ENCODE results near the gene EFCAB7. TPM values are rescaled to one million over a fixed set of nuclear protein-coding genes. Genes with fewer than 3 reads are reported as not detected.
"Not testable (repeated sequence)": the region's sequence is repeated elsewhere in the genome, so short reads cannot be mapped to it uniquely, and the experiment has no call there.

Gene EFCAB7
- total RNA-seq, 6 experiments from 2014 or later = 3.2 to 4.5 (median 4.0) TPM

DNA sequence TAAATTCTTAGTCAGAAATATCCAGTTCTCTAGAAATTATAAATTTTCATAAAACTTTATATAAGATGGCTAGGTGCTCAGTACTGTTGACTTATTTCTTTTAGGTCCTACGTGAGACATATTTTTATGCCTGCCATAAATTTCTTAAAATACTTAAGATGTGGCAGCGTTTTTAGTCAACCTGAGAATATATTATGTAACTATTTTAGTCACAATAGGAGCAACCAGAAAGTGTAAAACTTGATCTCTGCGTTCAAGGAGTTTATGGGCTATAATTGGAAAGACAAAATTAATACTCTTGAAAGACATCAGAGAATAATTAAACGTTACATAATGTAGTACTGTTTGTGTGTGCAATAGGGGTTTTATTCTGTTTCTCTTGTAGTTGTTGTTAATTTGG is 45.7 kb downstream of the EFCAB7 start:
- H3K4me3 Mint-ChIP-seq = no peak overlapping the region
- TF ChIP-seq, protein P1, sequence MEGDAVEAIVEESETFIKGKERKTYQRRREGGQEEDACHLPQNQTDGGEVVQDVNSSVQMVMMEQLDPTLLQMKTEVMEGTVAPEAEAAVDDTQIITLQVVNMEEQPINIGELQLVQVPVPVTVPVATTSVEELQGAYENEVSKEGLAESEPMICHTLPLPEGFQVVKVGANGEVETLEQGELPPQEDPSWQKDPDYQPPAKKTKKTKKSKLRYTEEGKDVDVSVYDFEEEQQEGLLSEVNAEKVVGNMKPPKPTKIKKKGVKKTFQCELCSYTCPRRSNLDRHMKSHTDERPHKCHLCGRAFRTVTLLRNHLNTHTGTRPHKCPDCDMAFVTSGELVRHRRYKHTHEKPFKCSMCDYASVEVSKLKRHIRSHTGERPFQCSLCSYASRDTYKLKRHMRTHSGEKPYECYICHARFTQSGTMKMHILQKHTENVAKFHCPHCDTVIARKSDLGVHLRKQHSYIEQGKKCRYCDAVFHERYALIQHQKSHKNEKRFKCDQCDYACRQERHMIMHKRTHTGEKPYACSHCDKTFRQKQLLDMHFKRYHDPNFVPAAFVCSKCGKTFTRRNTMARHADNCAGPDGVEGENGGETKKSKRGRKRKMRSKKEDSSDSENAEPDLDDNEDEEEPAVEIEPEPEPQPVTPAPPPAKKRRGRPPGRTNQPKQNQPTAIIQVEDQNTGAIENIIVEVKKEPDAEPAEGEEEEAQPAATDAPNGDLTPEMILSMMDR (IDR thresholded peaks at IDR 0.05) = no peak

DNA sequence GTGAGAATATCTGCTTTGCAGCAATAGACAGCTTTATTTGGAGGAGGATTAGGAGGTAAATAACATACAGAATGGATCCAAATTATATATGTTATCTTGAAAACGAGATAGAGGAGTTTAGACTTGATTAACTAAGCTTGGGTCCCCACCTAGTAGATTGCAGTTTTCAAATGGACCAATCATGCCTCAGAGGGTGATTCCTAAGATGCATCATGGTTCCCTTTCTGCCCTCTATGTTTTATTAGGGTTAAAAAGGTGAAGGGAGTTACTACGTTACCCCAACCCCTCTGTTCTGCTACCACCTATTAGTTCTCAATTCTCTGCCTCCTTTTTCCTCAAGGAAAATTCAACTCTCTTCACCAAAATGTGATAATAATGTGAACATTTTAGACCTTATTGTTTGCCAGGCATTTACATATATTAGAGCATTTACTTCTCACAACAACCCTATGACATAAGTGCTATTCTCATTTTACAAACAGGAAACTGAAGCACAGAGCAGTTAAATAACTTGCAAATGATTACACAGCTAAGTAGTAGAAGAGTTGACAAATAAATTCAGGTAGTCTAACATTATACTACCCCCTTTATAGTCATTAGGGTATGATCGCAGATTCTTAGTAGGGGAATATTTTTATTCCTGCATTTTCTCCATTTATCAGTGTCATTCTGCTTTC is 46.5 kb downstream of the EFCAB7 start:
- DNase-seq = no peak
- no peak overlapping the region for H3K4me3 Mint-ChIP-seq
- TF ChIP-seq, protein P1 (IDR thresholded peaks at IDR 0.05) = no peak
- no peaks in the 10 kb centered on the region for H3K9me3 Mint-ChIP-seq
- H3K4me1 Mint-ChIP-seq (ENCODE audit: low read depth) = no peaks in the 10 kb centered on the region
- no peaks in the 10 kb centered on the region for H3K27me3 Mint-ChIP-seq (ENCODE audit: insufficient read depth)
- no peak overlapping the region for H3K27ac Mint-ChIP-seq
- H3K36me3 Mint-ChIP-seq (ENCODE audit: low read depth) = 0 out of 2 replicates have a peak, but pooled peaks cover 1% of the 10 kb centered on the region

More for the DNA sequence above, 45.7 kb downstream of the EFCAB7 start:
- H3K27me3 Mint-ChIP-seq (ENCODE audit: insufficient read depth) = no peaks in the 10 kb centered on the region
- H3K27ac Mint-ChIP-seq = no peak overlapping the region
- H3K4me1 Mint-ChIP-seq (ENCODE audit: low read depth) = no peaks in the 10 kb centered on the region
- DNase-seq = no peak
- H3K9me3 Mint-ChIP-seq = no peaks in the 10 kb centered on the region
- H3K36me3 Mint-ChIP-seq (ENCODE audit: low read depth) = peaks cover 8% of the 10 kb centered on the region; the same call in 1 of the 2 replicates

DNA sequence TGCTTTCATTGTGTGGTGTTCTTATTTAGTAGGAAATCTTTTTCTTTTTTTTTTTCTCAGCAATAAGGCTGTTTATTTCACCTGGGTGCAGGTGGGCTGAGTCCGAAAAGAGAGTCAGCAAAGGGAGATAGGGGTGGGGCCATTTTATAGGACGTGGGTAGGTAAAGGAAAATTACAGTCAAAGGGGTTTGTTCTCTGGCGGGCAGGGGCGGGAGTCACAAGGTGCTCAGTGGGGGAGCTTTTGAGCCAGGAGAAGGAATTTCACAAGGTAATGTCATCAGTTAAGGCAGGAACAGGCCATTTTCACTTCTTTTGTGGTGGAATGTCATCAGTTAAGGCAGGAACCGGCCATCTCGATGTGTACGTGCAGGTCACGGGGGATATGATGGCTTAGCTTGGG is 49.4 kb downstream of the EFCAB7 start:
- not testable (repeated sequence) for H3K27ac Mint-ChIP-seq; H3K4me1 Mint-ChIP-seq (ENCODE audit: low read depth); H3K9me3 Mint-ChIP-seq; H3K4me3 Mint-ChIP-seq; H3K36me3 Mint-ChIP-seq (ENCODE audit: low read depth); H3K27me3 Mint-ChIP-seq (ENCODE audit: insufficient read depth); DNase-seq

DNA sequence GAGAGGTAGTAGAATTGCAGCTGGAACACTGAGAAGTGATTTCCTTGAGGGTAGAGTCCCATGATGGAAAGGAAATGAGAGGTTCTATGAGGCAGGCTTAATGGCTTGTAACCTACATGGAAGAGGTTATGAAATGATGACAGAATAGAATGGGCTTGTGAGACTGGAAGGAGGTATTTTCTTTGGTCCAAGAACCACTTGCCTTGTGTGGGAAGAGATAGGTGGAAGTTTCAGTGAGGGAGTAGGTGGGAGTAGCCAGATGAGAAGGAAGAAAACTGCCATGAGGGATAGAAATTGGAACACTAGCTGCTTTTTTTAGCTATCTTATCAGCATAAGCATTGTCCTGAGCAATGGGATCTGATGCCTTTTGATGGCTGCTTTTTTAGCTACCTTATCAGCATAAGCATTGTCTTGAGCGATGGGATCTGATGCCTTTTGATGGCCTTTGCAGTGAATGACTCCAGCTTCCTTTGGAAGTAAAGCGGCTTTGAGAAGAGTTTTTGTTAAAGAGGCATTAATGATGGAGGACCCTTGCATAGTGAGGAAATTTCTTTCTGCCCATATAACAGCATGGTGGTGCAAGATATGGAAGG is 51.0 kb downstream of the EFCAB7 start:
- not testable (repeated sequence) for H3K27me3 Mint-ChIP-seq (ENCODE audit: insufficient read depth); H3K4me3 Mint-ChIP-seq; H3K4me1 Mint-ChIP-seq (ENCODE audit: low read depth); H3K9me3 Mint-ChIP-seq; DNase-seq; H3K36me3 Mint-ChIP-seq (ENCODE audit: low read depth); H3K27ac Mint-ChIP-seq

DNA sequence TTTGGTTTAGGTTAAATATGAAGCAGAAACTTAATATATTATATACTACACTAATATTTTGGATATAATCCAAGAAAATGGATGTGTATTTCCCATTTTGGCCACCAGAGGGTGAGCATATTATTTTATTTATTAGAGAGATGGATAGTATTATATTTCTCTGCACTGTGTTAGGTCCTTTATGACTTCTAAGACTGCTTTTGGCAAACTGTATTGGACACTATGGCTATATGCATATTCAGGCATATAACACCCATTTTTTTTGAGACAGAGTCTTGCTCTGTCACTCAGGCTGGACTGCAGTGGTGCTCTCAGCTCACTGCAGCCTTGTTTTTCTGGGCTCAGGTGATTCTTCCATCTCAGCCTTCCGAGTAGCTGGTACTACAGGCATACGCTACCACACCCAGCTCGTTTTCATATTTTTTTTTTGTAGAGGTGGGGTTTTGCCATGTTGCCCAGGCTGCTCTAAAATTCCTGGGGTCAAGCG is 52.1 kb downstream of the EFCAB7 start:
- Mint-ChIP-seq H3K27me3 (ENCODE audit: insufficient read depth) (no peaks in the 10 kb centered on the region), H3K9me3 (no peaks in the 10 kb centered on the region)
- DNase-seq = peak; percentile 11

DNA sequence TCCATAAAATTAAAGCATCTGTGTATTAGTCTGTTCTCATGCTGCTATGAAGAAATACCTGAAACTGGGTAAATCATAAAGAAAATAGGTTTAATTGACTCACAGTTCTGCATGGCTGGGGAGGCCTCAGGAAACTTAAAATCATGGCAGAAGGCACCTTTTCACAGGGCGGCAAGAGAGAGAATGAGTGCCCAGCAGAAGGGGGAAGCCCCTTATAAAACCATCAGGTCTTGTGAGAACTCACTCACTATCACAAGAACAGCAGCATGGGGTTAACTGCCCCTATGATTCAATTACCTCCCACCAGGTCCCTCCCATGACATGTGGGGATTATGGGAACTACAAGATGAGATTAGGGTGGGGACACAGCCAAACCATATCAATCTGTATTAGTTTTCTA is 63.0 kb downstream of the EFCAB7 start:
- not testable (repeated sequence) for H3K4me3 Mint-ChIP-seq; DNase-seq; H3K4me1 Mint-ChIP-seq (ENCODE audit: low read depth); H3K27ac Mint-ChIP-seq; H3K27me3 Mint-ChIP-seq (ENCODE audit: insufficient read depth); H3K9me3 Mint-ChIP-seq
- H3K36me3 Mint-ChIP-seq (ENCODE audit: low read depth) = peaks cover 14% of the 10 kb centered on the region; the same call in 1 of the 2 replicates

More for the DNA sequence above, 52.1 kb downstream of the EFCAB7 start:
- Mint-ChIP-seq H3K4me1 (ENCODE audit: low read depth) (no peaks in the 10 kb centered on the region), H3K4me3 (no peak overlapping the region), H3K36me3 (ENCODE audit: low read depth) (peaks cover 7% of the 10 kb centered on the region; the same call in 1 of the 2 replicates), H3K27ac (no peak overlapping the region)
- TF ChIP-seq, protein P1 (IDR thresholded peaks at IDR 0.05) = peak; percentile 95

DNA sequence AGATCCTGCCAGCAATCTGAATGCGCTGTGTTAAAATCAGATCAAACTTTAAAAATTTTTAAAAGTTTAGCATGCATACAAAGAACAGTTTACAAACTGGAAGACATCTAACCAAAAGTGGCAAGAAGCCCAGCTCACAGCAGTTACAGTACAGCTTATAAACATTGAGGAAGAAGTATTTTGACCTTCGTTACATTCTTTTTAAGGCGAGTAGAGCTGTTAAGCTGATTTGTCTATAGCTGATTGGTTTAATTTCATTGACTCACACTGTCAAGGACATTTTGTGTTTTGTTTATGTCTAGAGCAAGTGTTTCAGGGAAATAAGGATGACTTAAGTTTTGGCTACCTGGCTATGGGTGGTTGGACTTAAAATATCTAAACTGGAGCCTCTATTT is 66.8 kb downstream of the EFCAB7 start:
- Mint-ChIP-seq H3K9me3 (no peaks in the 10 kb centered on the region), H3K27ac (no peak overlapping the region), H3K4me1 (ENCODE audit: low read depth) (peaks cover 15% of the 10 kb centered on the region), H3K36me3 (ENCODE audit: low read depth) (0 out of 2 replicates have a peak, but pooled peaks cover 9% of the 10 kb centered on the region), H3K4me3 (no peak overlapping the region), H3K27me3 (ENCODE audit: insufficient read depth) (no peaks in the 10 kb centered on the region; the same call in 1 of the 2 replicates)
- TF ChIP-seq, protein P1 (IDR thresholded peaks at IDR 0.05) = no peak
- DNase-seq = no peak

Data from HFFc6 (cell line).